Measurements from ENCODE around the gene RAB8A. TPM values are rescaled to one million over a fixed set of nuclear protein-coding genes. Genes with fewer than 3 reads are reported as not detected.

Gene RAB8A
- polyA plus RNA-seq, 3 donors: 109 to 124 (median 114) TPM

DNA sequence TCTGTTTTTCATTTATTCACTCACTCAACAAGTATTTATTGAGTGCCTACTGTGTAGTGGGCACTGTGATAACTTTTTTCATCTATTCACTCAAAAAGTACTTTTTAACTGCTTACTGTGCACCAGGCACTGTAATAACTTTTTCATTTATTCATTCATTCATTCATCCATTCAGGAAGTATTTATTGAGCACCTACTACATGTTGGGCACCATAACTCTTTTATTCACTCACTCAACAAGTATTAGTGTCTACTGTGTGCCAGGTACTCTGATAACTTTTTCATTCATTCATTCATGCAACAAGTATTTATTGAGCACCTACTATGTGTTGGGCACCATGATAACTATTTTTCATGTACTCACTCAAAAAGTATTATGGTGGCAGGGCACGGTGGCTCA is 54.7 kb downstream of the RAB8A start:
- peaks cover 0 to 7% (median 6%) of the 10 kb centered on the region in 7 donors for H3K9me3 Mint-ChIP-seq
- H3K27me3 ChIP-seq (ENCODE audit: control insufficient read depth in 2 of 2, insufficient read depth in 2 of 2, low read length in 2 of 2): no peaks in the 10 kb centered on the region
- H3K4me3 ChIP-seq (replicated peaks in 1 of 3; ENCODE audit: low read depth in 2 of 3, low read length in 3 of 3): no peak overlapping the region
- no peak for DNase-seq
- H3K9ac ChIP-seq (ENCODE audit: insufficient read depth, low read length, poor library complexity, severe bottlenecking): no peak overlapping the region
- no peak overlapping the region for H2AFZ ChIP-seq (ENCODE audit: insufficient read depth, low read depth, low read length, poor library complexity, severe bottlenecking)
- no peaks in the 10 kb centered on the region for H3K36me3 Mint-ChIP-seq
- no peak overlapping the region for H3K27ac ChIP-seq (ENCODE audit: low read depth in 1 of 2, low read length in 2 of 2)
- H4K20me1 ChIP-seq (ENCODE audit: insufficient read depth, low read length): no peaks in the 10 kb centered on the region
- TF ChIP-seq, protein P1, sequence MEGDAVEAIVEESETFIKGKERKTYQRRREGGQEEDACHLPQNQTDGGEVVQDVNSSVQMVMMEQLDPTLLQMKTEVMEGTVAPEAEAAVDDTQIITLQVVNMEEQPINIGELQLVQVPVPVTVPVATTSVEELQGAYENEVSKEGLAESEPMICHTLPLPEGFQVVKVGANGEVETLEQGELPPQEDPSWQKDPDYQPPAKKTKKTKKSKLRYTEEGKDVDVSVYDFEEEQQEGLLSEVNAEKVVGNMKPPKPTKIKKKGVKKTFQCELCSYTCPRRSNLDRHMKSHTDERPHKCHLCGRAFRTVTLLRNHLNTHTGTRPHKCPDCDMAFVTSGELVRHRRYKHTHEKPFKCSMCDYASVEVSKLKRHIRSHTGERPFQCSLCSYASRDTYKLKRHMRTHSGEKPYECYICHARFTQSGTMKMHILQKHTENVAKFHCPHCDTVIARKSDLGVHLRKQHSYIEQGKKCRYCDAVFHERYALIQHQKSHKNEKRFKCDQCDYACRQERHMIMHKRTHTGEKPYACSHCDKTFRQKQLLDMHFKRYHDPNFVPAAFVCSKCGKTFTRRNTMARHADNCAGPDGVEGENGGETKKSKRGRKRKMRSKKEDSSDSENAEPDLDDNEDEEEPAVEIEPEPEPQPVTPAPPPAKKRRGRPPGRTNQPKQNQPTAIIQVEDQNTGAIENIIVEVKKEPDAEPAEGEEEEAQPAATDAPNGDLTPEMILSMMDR (IDR thresholded peaks at IDR 0.05): no peak
- H3K4me2 ChIP-seq (replicated peaks; ENCODE audit: extremely low read depth, low read length, poor library complexity, severe bottlenecking): no peak overlapping the region
- H3K4me3 Mint-ChIP-seq: no peak overlapping the region
- no CpG with 5 or more reads among the region's 1 CpG for WGBS (ENCODE audit: insufficient coverage)
- peaks cover 0 to 6% of the 10 kb centered on the region in 2 donors for H3K9me3 ChIP-seq (replicated peaks in 1 of 2; ENCODE audit: control insufficient read depth in 1 of 2, insufficient read depth in 1 of 2, low read length in 2 of 2)
- no peak overlapping the region for H3K27ac Mint-ChIP-seq
- H3K79me2 ChIP-seq (ENCODE audit: insufficient read depth, low read length): no peaks in the 10 kb centered on the region
- H3K36me3 ChIP-seq (replicated peaks in 1 of 2; ENCODE audit: control insufficient read depth in 1 of 2, insufficient read depth in 2 of 2, low read length in 2 of 2): no peaks in the 10 kb centered on the region
- H3K27me3 Mint-ChIP-seq (ENCODE audit: low read depth in 3 of 3): peaks cover 0 to 1% (median 0%) of the 10 kb centered on the region in 3 donors
- H3K4me1 ChIP-seq (ENCODE audit: control insufficient read depth in 1 of 2, insufficient read depth in 2 of 2, low read length in 2 of 2): peaks cover 15 to 26% of the 10 kb centered on the region in 2 donors
- intact Hi-C loops (cut with micrococcal nuclease): no loop called here
- peaks cover 19% of the 10 kb centered on the region for H3K4me1 Mint-ChIP-seq

DNA sequence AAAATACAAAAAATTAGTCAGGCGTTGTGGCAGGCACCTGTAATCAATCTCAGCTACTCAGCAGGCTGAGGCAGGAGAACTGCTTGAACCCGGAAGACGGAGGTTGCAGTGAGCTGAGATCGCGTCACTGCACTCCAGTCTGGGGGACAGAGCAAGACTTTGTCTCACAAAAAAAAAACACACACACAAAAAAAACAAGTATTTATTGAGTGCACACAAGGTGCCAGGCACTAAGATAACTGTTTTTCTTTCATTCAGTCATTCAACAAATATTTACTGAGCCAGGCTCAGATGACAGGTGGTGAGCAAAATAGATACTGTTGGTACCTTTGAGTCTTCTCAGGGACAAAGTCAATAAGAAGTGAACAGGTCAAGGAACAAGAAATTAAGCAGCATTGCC is 55.4 kb downstream of the RAB8A start:
- TF ChIP-seq, protein P1 (IDR thresholded peaks at IDR 0.05): no peak
- WGBS (ENCODE audit: insufficient coverage): 96% methylated on average over 5 of the region's 5 CpGs
- H3K4me1 ChIP-seq (ENCODE audit: control insufficient read depth in 1 of 2, insufficient read depth in 2 of 2, low read length in 2 of 2): peaks cover 15 to 26% of the 10 kb centered on the region in 2 donors
- H3K36me3 ChIP-seq (replicated peaks in 1 of 2; ENCODE audit: control insufficient read depth in 1 of 2, insufficient read depth in 2 of 2, low read length in 2 of 2): no peaks in the 10 kb centered on the region
- H3K4me3 ChIP-seq (replicated peaks in 1 of 3; ENCODE audit: low read depth in 2 of 3, low read length in 3 of 3): no peak overlapping the region
- H3K27ac ChIP-seq (ENCODE audit: low read depth in 1 of 2, low read length in 2 of 2): no peak overlapping the region
- intact Hi-C loops (cut with micrococcal nuclease): no loop called here
- Mint-ChIP-seq H3K9me3 (peaks cover 0 to 7% (median 6%) of the 10 kb centered on the region in 7 donors), H3K27me3 (ENCODE audit: low read depth in 3 of 3) (peaks cover 0 to 1% (median 0%) of the 10 kb centered on the region in 3 donors), H3K4me1 (peaks cover 15% of the 10 kb centered on the region), H3K4me3 (no peak overlapping the region), H3K36me3 (no peaks in the 10 kb centered on the region), H3K27ac (peak overlapping the region in 2 of 7 donors; percentile 29 to 30)
- H3K9me3 ChIP-seq (replicated peaks in 1 of 2; ENCODE audit: control insufficient read depth in 1 of 2, insufficient read depth in 1 of 2, low read length in 2 of 2): peaks cover 0 to 6% of the 10 kb centered on the region in 2 donors
- H2AFZ ChIP-seq (ENCODE audit: insufficient read depth, low read depth, low read length, poor library complexity, severe bottlenecking): no peak overlapping the region
- no peaks in the 10 kb centered on the region for H4K20me1 ChIP-seq (ENCODE audit: insufficient read depth, low read length)
- H3K9ac ChIP-seq (ENCODE audit: insufficient read depth, low read length, poor library complexity, severe bottlenecking): no peak overlapping the region
- no peaks in the 10 kb centered on the region for H3K27me3 ChIP-seq (ENCODE audit: control insufficient read depth in 2 of 2, insufficient read depth in 2 of 2, low read length in 2 of 2)
- DNase-seq: no peak
- H3K4me2 ChIP-seq (replicated peaks; ENCODE audit: extremely low read depth, low read length, poor library complexity, severe bottlenecking): no peak overlapping the region
- no peaks in the 10 kb centered on the region for H3K79me2 ChIP-seq (ENCODE audit: insufficient read depth, low read length)
